ENCODE data around the gene PIGQ.

GRCh38 chr16:593406-593805, 23.6 kb downstream of the PIGQ start:
- TF ChIP-seq GATA3 (IDR thresholded peaks at IDR 0.05; ENCODE audit: low read depth, low read length) (no peak), GATA2 (IDR thresholded peaks at IDR 0.05; ENCODE audit: low read depth, low read length) (no peak)

All from SH-SY5Y (cell line).